Measurements from ENCODE around the gene ROBO1. TPM values are rescaled to one million over a fixed set of nuclear protein-coding genes. Genes with fewer than 3 reads are reported as not detected.

The ROBO1 gene
- total RNA-seq, 1 donor from 2014 or later: 43.7 TPM

DNA sequence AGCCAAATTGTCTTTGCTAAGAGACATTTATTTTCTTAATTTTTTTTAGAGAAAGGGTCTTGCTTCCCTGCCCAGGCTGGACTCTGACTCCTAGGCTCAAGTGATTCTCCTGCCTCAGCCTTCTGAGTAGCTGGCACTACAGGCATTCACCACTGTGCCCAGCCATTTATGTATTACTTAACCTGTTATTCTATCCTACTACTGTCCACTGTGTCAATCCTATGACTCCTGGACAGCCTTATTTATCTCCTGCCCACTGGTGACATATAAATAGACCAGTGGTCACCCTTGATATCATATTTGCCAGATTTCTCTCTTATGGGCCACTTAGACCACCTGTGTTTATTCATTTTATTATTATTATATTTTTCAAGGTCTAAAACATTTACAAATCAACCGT is 161.4 kb downstream of the ROBO1 start:
- H3K27me3 Mint-ChIP-seq (ENCODE audit: low read depth): no peaks in the 10 kb centered on the region
- no peak for TF ChIP-seq CTCF (IDR thresholded peaks at IDR 0.05)
- no peak overlapping the region for H3K4me3 Mint-ChIP-seq (ENCODE audit: unreplicated experiment)
- H3K9me3 Mint-ChIP-seq (ENCODE audit: low read depth): peaks cover under 1% of the 10 kb centered on the region
- no peak overlapping the region for H3K27ac Mint-ChIP-seq (ENCODE audit: unreplicated experiment)
- peaks cover 42% of the 10 kb centered on the region for H3K4me1 Mint-ChIP-seq (ENCODE audit: low read depth)
- no peak for DNase-seq (ENCODE audit: low spot score)
- H3K36me3 Mint-ChIP-seq (ENCODE audit: low read depth): no peaks in the 10 kb centered on the region

GRCh38 chr3:79604681-79605080 is 163.1 kb downstream of the ROBO1 start:
- TF ChIP-seq CTCF (IDR thresholded peaks at IDR 0.05): no peak
- DNase-seq (ENCODE audit: low spot score): no peak
- H3K4me3 Mint-ChIP-seq (ENCODE audit: unreplicated experiment): no peak overlapping the region
- H3K27ac Mint-ChIP-seq (ENCODE audit: unreplicated experiment): peak overlapping the region; percentile 18
- H3K27me3 Mint-ChIP-seq (ENCODE audit: low read depth): no peaks in the 10 kb centered on the region
- no peaks in the 10 kb centered on the region for H3K36me3 Mint-ChIP-seq (ENCODE audit: low read depth)
- peaks cover 48% of the 10 kb centered on the region for H3K4me1 Mint-ChIP-seq (ENCODE audit: low read depth)
- no peaks in the 10 kb centered on the region for H3K9me3 Mint-ChIP-seq (ENCODE audit: low read depth)

GRCh38 chr3:79602385-79602784 is 165.4 kb downstream of the ROBO1 start:
- Mint-ChIP-seq H3K9me3 (ENCODE audit: low read depth) (no peaks in the 10 kb centered on the region), H3K27me3 (ENCODE audit: low read depth) (no peaks in the 10 kb centered on the region), H3K36me3 (ENCODE audit: low read depth) (no peaks in the 10 kb centered on the region), H3K27ac (ENCODE audit: unreplicated experiment) (no peak overlapping the region), H3K4me1 (ENCODE audit: low read depth) (peaks cover 46% of the 10 kb centered on the region), H3K4me3 (ENCODE audit: unreplicated experiment) (no peak overlapping the region)
- no peak for DNase-seq (ENCODE audit: low spot score)
- no peak for TF ChIP-seq CTCF (IDR thresholded peaks at IDR 0.05)

- Mint-ChIP-seq H3K4me1 (ENCODE audit: low read depth) (peaks cover 25% of the 10 kb centered on the region), H3K4me3 (ENCODE audit: unreplicated experiment) (no peak overlapping the region), H3K9me3 (ENCODE audit: low read depth) (no peaks in the 10 kb centered on the region), H3K36me3 (ENCODE audit: low read depth) (no peaks in the 10 kb centered on the region), H3K27ac (ENCODE audit: unreplicated experiment) (no peak overlapping the region), H3K27me3 (ENCODE audit: low read depth) (no peaks in the 10 kb centered on the region)
- no peak for TF ChIP-seq CTCF (IDR thresholded peaks at IDR 0.05)
- no peak for DNase-seq (ENCODE audit: low spot score)
Observed at GRCh38 chr3:79598594-79598993, 169.2 kb downstream of the ROBO1 start.

DNA sequence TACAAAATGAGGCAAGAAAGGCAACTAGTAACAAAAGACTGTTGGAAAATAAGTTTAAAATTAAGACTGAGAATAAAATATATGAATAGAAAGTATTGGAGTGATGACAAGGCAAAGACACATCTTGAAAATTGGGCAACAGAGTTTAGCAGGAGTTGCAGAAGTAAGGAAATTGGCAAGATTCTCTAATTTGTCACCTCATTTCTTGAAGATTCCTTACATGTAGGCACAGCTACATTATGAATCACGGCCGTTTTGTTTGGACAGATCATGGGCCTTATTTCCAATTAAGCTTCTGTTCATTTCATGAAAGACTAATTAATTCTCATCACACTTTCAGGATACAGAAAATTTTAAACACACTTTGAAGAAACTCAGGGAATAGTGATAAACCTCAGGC is 170.1 kb downstream of the ROBO1 start:
- Mint-ChIP-seq H3K27me3 (ENCODE audit: low read depth) (no peaks in the 10 kb centered on the region), H3K4me1 (ENCODE audit: low read depth) (peaks cover 16% of the 10 kb centered on the region), H3K4me3 (ENCODE audit: unreplicated experiment) (no peak overlapping the region), H3K9me3 (ENCODE audit: low read depth) (no peaks in the 10 kb centered on the region), H3K36me3 (ENCODE audit: low read depth) (no peaks in the 10 kb centered on the region), H3K27ac (ENCODE audit: unreplicated experiment) (no peak overlapping the region)
- DNase-seq (ENCODE audit: low spot score): no peak
- no peak for TF ChIP-seq CTCF (IDR thresholded peaks at IDR 0.05)
